ENCODE measurements around the gene WDR82.

The WDR82 gene

GRCh38 chr3:52253314-52254304 lies 24.8 kb downstream of the WDR82 start:
- Histone ChIP-seq H3K9ac (no peak overlapping the region), H3K36me3 (ENCODE audit: insufficient read depth) (peaks cover 6% of the 10 kb centered on the region; the same call in 1 of the 2 replicates), H3K4me2 (peak overlapping the region; percentile 48; the same call in 1 of the 2 replicates), H3K27me3 (ENCODE audit: insufficient read depth, low read depth) (no peaks in the 10 kb centered on the region), H3K4me1 (ENCODE audit: low read depth, poor library complexity, severe bottlenecking) (peaks cover 33% of the 10 kb centered on the region), H2AFZ (ENCODE audit: low read depth) (no peak overlapping the region), H3K4me3 (IDR thresholded peaks at IDR 0.05; ENCODE audit: insufficient read depth, low read depth, low read length) (no peak overlapping the region), H3K79me2 (ENCODE audit: insufficient read depth, low read depth) (no peaks in the 10 kb centered on the region), H4K20me1 (ENCODE audit: insufficient read depth) (no peaks in the 10 kb centered on the region), H3K27ac (peak overlapping the region; percentile 66)
- TF ChIP-seq, protein P1, sequence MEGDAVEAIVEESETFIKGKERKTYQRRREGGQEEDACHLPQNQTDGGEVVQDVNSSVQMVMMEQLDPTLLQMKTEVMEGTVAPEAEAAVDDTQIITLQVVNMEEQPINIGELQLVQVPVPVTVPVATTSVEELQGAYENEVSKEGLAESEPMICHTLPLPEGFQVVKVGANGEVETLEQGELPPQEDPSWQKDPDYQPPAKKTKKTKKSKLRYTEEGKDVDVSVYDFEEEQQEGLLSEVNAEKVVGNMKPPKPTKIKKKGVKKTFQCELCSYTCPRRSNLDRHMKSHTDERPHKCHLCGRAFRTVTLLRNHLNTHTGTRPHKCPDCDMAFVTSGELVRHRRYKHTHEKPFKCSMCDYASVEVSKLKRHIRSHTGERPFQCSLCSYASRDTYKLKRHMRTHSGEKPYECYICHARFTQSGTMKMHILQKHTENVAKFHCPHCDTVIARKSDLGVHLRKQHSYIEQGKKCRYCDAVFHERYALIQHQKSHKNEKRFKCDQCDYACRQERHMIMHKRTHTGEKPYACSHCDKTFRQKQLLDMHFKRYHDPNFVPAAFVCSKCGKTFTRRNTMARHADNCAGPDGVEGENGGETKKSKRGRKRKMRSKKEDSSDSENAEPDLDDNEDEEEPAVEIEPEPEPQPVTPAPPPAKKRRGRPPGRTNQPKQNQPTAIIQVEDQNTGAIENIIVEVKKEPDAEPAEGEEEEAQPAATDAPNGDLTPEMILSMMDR (conservative IDR thresholded peaks at IDR 0.05; ENCODE audit: low read depth, low read length), result no peak

DNA sequence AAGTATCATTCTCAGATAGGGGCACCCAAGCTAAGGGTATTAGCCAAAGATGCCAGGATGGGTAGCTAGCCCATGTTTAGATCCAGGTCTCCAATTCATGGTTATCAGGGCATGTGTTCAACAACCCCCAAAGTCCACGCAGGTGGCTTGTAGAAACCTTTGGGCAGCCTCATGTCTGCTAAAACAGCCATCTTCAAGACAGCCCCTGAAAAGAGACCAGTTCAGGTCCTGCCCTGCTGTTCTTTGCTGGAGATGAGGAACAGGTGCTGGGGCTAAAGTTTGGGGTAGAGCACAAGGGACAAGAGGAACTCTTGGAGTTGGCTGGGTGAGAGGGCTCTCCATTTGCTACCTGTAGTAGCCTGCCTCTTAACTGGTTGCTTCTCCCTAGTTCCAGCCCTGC lies 28.3 kb downstream of the WDR82 start:
- H2AFZ ChIP-seq (ENCODE audit: low read depth), result no peak overlapping the region
- H3K4me1 ChIP-seq (ENCODE audit: low read depth, poor library complexity, severe bottlenecking), result peaks cover 28% of the 10 kb centered on the region
- H3K4me2 ChIP-seq, result no peak overlapping the region
- no peak overlapping the region for H3K9ac ChIP-seq
- H3K27me3 ChIP-seq (ENCODE audit: insufficient read depth, low read depth), result no peaks in the 10 kb centered on the region
- no peaks in the 10 kb centered on the region for H3K36me3 ChIP-seq (ENCODE audit: insufficient read depth)
- TF ChIP-seq, protein P1 (conservative IDR thresholded peaks at IDR 0.05; ENCODE audit: low read depth, low read length), result no peak
- no peaks in the 10 kb centered on the region for H3K79me2 ChIP-seq (ENCODE audit: insufficient read depth, low read depth)
- H3K27ac ChIP-seq, result no peak overlapping the region
- no peak overlapping the region for H3K4me3 ChIP-seq (IDR thresholded peaks at IDR 0.05; ENCODE audit: insufficient read depth, low read depth, low read length)
- H4K20me1 ChIP-seq (ENCODE audit: insufficient read depth), result no peaks in the 10 kb centered on the region

DNA sequence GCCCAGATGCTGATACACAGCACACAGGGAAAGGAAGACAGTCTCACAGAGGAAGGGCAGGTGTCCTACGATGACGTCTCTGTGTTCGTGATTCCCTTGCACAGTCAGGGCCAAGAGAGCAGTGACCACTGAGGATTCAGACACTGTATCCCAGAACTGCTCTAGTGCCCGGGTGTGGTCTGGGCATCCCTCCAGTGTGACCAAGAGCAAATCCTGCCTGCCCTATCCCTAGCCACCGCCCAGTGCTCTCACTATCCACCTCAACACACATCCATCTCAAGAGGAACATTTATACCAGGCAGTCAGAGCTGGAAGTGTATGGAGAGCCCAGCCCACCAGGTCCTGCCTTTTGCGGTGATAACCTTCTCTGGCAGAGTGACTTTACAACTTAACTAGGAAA lies 28.8 kb downstream of the WDR82 start:
- no peaks in the 10 kb centered on the region for H4K20me1 ChIP-seq (ENCODE audit: insufficient read depth)
- H3K4me3 ChIP-seq (IDR thresholded peaks at IDR 0.05; ENCODE audit: insufficient read depth, low read depth, low read length), result no peak overlapping the region
- no peak overlapping the region for H3K9ac ChIP-seq
- H3K4me1 ChIP-seq (ENCODE audit: low read depth, poor library complexity, severe bottlenecking), result peaks cover 27% of the 10 kb centered on the region
- TF ChIP-seq, protein P1 (conservative IDR thresholded peaks at IDR 0.05; ENCODE audit: low read depth, low read length), result no peak
- H3K27ac ChIP-seq, result no peak overlapping the region
- H3K79me2 ChIP-seq (ENCODE audit: insufficient read depth, low read depth), result no peaks in the 10 kb centered on the region
- no peaks in the 10 kb centered on the region for H3K27me3 ChIP-seq (ENCODE audit: insufficient read depth, low read depth)
- H2AFZ ChIP-seq (ENCODE audit: low read depth), result no peak overlapping the region
- no peak overlapping the region for H3K4me2 ChIP-seq
- H3K36me3 ChIP-seq (ENCODE audit: insufficient read depth), result no peaks in the 10 kb centered on the region

- Histone ChIP-seq H3K9ac (no peak overlapping the region), H2AFZ (ENCODE audit: low read depth) (no peak overlapping the region), H3K4me1 (ENCODE audit: low read depth, poor library complexity, severe bottlenecking) (peaks cover 21% of the 10 kb centered on the region), H3K36me3 (ENCODE audit: insufficient read depth) (no peaks in the 10 kb centered on the region), H3K27me3 (ENCODE audit: insufficient read depth, low read depth) (no peaks in the 10 kb centered on the region), H3K27ac (no peak overlapping the region), H3K79me2 (ENCODE audit: insufficient read depth, low read depth) (no peaks in the 10 kb centered on the region), H3K4me2 (no peak overlapping the region), H3K4me3 (IDR thresholded peaks at IDR 0.05; ENCODE audit: insufficient read depth, low read depth, low read length) (no peak overlapping the region), H4K20me1 (ENCODE audit: insufficient read depth) (no peaks in the 10 kb centered on the region)
- TF ChIP-seq, protein P1 (conservative IDR thresholded peaks at IDR 0.05; ENCODE audit: low read depth, low read length), result no peak
Observed at GRCh38 chr3:52248816-52249547, 29.5 kb downstream of the WDR82 start.

Measured in KMS-11 (cell line).